ENCODE measurements around the gene TANK.

Gene TANK

GRCh38 chr2:161135951-161136593 lies 24.2 kb upstream of the TANK start:
- Histone ChIP-seq H3K36me3 (no peaks in the 10 kb centered on the region), H3K4me1 (no peaks in the 10 kb centered on the region)

DNA sequence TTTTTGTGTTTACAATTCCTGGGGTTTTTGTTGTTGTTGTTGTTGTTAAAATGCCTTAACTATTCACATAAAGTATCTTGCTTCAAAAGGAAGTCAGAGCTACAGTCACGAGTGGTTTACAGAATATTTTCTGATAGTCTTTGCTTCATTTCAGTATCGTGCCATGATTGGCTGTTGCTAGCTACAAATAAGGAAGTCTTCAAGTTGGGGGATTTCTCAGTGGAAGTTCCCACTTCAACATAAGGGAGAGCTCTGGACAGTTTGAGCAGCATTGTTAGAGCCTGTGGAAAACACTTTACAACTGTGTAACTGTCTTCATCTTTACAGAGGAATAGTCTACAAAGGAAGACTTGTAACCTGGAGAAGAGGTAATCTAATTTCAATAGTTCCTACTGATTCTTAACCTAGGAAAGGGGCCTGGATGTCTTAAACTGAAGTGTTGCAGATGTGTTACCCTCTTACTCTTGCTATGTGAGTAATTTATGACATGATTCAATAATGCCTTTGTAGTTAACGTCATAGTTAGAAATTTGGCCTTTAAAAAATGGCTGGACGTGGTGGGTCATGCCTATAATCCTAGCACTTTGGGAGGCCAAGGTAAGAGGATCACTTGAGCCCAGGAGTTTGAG lies 23.4 kb upstream of the TANK start:
- Histone ChIP-seq H3K9me3 (no peaks in the 10 kb centered on the region), H3K36me3 (no peaks in the 10 kb centered on the region), H3K4me3 (ENCODE audit: low read depth, low read length) (no peak overlapping the region), H3K27me3 (no peaks in the 10 kb centered on the region), H3K4me1 (no peaks in the 10 kb centered on the region)
- DNase-seq, result no peak
- TF ChIP-seq, protein P1, sequence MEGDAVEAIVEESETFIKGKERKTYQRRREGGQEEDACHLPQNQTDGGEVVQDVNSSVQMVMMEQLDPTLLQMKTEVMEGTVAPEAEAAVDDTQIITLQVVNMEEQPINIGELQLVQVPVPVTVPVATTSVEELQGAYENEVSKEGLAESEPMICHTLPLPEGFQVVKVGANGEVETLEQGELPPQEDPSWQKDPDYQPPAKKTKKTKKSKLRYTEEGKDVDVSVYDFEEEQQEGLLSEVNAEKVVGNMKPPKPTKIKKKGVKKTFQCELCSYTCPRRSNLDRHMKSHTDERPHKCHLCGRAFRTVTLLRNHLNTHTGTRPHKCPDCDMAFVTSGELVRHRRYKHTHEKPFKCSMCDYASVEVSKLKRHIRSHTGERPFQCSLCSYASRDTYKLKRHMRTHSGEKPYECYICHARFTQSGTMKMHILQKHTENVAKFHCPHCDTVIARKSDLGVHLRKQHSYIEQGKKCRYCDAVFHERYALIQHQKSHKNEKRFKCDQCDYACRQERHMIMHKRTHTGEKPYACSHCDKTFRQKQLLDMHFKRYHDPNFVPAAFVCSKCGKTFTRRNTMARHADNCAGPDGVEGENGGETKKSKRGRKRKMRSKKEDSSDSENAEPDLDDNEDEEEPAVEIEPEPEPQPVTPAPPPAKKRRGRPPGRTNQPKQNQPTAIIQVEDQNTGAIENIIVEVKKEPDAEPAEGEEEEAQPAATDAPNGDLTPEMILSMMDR (IDR thresholded peaks at IDR 0.05; ENCODE audit: low read depth, low read length), result no peak

More at GRCh38 chr2:161135951-161136593, 24.2 kb upstream of the TANK start:
- Histone ChIP-seq H3K27me3 (no peaks in the 10 kb centered on the region), H3K9me3 (no peaks in the 10 kb centered on the region), H3K4me3 (ENCODE audit: low read depth, low read length) (no peak overlapping the region)
- TF ChIP-seq, protein P1 (IDR thresholded peaks at IDR 0.05; ENCODE audit: low read depth, low read length), result no peak
- DNase-seq, result no peak

DNA sequence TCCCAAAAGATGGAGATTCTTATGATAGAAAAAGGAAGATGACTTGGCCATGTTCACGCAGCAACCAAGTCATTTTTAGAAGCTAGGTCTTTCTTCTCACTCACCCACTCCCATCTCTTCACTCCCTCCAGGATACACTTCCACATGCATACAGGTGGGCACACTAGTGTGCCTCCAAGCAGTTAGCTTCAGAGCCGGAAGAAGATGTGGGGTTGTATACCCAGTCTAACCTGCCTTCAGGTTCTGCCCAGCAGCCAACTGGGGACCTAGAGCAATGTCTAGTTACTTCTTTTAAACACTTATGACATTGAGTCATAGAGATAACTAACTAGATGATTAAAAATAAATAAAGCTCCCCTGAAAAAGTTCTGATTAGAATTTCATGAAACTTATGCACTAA lies 21.8 kb upstream of the TANK start:
- H3K4me3 ChIP-seq (ENCODE audit: low read depth, low read length), result no peak overlapping the region
- no peak for DNase-seq
- no peaks in the 10 kb centered on the region for H3K27me3 ChIP-seq
- TF ChIP-seq, protein P1 (IDR thresholded peaks at IDR 0.05; ENCODE audit: low read depth, low read length), result no peak
- no peaks in the 10 kb centered on the region for H3K4me1 ChIP-seq
- no peaks in the 10 kb centered on the region for H3K36me3 ChIP-seq
- H3K9me3 ChIP-seq, result no peaks in the 10 kb centered on the region

DNA sequence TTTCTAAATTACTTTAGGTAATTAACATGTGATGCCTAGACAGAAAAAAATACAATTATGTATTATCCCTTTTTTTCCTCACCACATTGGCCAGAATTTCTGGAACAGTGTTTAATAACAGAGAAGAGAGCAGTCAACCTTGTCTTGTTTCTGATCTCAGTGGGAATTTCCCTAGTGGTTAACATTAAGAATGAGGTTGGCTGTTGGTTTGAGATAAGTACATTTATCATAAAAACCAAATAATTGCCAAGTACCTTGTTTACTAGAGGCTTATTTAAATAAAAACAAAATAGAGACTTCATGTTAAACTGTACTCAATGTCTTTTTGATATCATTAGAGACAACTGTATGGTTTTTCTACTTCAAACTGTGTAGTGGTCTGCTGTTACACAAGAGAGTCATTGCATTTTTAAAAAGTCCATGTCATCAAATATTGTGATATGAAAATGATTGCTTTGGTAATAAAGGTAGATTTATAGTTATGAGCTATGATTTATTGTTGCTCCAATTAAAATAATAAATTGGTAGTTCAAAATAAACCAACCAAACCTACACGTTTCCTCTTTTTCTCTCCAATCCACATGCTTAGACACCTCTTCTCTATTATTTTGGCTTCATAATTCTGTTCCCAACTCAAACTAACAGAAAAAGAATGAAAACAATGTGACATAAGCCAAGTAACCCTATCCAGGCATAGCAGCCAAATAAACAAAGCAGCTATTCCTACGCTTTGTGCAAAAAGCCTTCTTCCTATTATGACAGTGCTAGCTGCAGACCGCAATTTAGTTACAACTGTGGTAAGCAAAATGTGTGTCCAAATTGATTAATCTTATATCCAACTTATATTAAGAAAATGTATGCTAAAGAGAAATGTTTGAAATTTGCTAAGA lies 20.9 kb upstream of the TANK start:
- no peaks in the 10 kb centered on the region for H3K27me3 ChIP-seq
- H3K4me3 ChIP-seq (ENCODE audit: low read depth, low read length), result no peak overlapping the region
- no peaks in the 10 kb centered on the region for H3K36me3 ChIP-seq
- no peak for DNase-seq
- TF ChIP-seq, protein P1 (IDR thresholded peaks at IDR 0.05; ENCODE audit: low read depth, low read length), result no peak
- no peaks in the 10 kb centered on the region for H3K9me3 ChIP-seq
- H3K4me1 ChIP-seq, result no peaks in the 10 kb centered on the region

- TF ChIP-seq, protein P1 (IDR thresholded peaks at IDR 0.05; ENCODE audit: low read depth, low read length), result no peak
These were observed 19.2 kb upstream of the TANK start for GRCh38 chr2:161141033-161141432.

More at GRCh38 chr2:161141033-161141432, 19.2 kb upstream of the TANK start:
- no peaks in the 10 kb centered on the region for H3K9me3 ChIP-seq
- no peaks in the 10 kb centered on the region for H3K27me3 ChIP-seq
- no peak overlapping the region for H3K4me3 ChIP-seq (ENCODE audit: low read depth, low read length)
- H3K4me1 ChIP-seq, result no peaks in the 10 kb centered on the region
- no peaks in the 10 kb centered on the region for H3K36me3 ChIP-seq
- no peak for DNase-seq
